Measurements from ENCODE around the gene MSL1. TPM values are rescaled to one million over a fixed set of nuclear protein-coding genes. Genes with fewer than 3 reads are reported as not detected.

Gene MSL1
- total and polyA plus RNA-seq, 2 of the 13 experiments (the other 11 are each of a cell fraction or from before 2014, with no cell fraction given) = 63.8 to 88.5 TPM

GRCh38 chr17:40072040-40072734 lies 49.6 kb upstream of the MSL1 start (continued):
- TF ChIP-seq ZNF281 (CRISPR knock-in tag; IDR thresholded peaks at IDR 0.05; ENCODE audit: borderline replicate concordance) = peak; percentile 85
- no peak for TF ChIP-seq ZNF563 (CRISPR knock-in tag; IDR thresholded peaks at IDR 0.05)
- TF ChIP-seq NRL (CRISPR knock-in tag; IDR thresholded peaks at IDR 0.05; ENCODE audit: borderline replicate concordance) = no peak
- peak; percentile 44 for TF ChIP-seq HNRNPLL (IDR thresholded peaks at IDR 0.05; ENCODE audit: low read depth, low read length, poor library complexity, severe bottlenecking)
- peak; percentile 23; the same call in 1 of the 2 replicates for TF ChIP-seq ZMYM4 (CRISPR knock-in tag; IDR thresholded peaks at IDR 0.05)
- no peak for TF ChIP-seq NAIF1 (CRISPR knock-in tag; IDR thresholded peaks at IDR 0.05; ENCODE audit: borderline replicate concordance)
- TF ChIP-seq ZFP91 (CRISPR knock-in tag; IDR thresholded peaks at IDR 0.05; ENCODE audit: borderline replicate concordance) = peak; percentile 14; the same call in 1 of the 2 replicates
- TF ChIP-seq SMAD1 (CRISPR knock-in tag; IDR thresholded peaks at IDR 0.05; ENCODE audit: borderline replicate concordance, low read depth) = 0 out of 2 replicates have a peak, but pooled peaks have one; percentile 31
- 0 out of 2 replicates have a peak, but pooled peaks have one; percentile 36 for TF ChIP-seq ZNF546 (CRISPR knock-in tag; conservative IDR thresholded peaks at IDR 0.05)
- 0 out of 2 replicates have a peak, but pooled peaks have one; percentile 4 for TF ChIP-seq PRDM10 (CRISPR knock-in tag; IDR thresholded peaks at IDR 0.05; ENCODE audit: low read depth)
- peak; percentile 57; the same call in 1 of the 2 replicates for TF ChIP-seq ZNF263 (CRISPR knock-in tag; IDR thresholded peaks at IDR 0.05)
- 0 out of 2 replicates have a peak, but pooled peaks have one; percentile 39 for TF ChIP-seq ZNF12 (CRISPR knock-in tag; IDR thresholded peaks at IDR 0.05)
- TF ChIP-seq ZNF567 (CRISPR knock-in tag; IDR thresholded peaks at IDR 0.05; ENCODE audit: borderline replicate concordance) = no peak
- TF ChIP-seq FOXK1 (CRISPR knock-in tag; IDR thresholded peaks at IDR 0.05; ENCODE audit: borderline replicate concordance, low read depth) = peak; percentile 39; the same call in 1 of the 2 replicates
- no peak for TF ChIP-seq SMARCC2 (IDR thresholded peaks at IDR 0.05)
- TF ChIP-seq FOXO1 (CRISPR knock-in tag; IDR thresholded peaks at IDR 0.05) = peak; percentile 52; the same call in 1 of the 2 replicates
- TF ChIP-seq MXI1 (IDR thresholded peaks at IDR 0.05; ENCODE audit: borderline replicate concordance, low read depth, low read length) = peak; percentile 35; the same call in 1 of the 3 replicates
